ENCODE data around the gene COL4A3.
A peak's percentile ranks its signal among the peaks of the same experiment; 100 is the strongest.

Gene COL4A3

DNA sequence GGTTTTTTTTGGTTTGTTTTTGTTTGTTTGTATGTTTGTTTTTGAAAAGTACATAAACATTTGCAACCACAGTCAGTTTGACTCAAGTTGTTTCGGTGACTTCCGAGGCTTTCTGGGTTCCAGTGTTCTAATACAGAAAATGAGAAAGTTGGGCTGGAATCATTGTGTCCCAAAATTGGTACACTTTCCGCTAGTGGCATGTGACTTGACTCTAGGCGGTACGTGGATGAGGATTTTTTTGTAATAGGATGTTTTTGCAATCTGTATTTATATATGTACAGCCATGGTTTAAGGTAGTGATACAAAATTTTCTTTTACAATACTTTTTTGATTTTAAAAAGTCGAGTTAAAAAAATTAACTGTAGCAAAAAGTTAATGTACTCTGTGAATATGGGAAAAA is 162.4 kb downstream of the COL4A3 start:
- FAIRE-seq (peak; percentile 54), DNase-seq (ENCODE audit: insufficient read length, low spot score) (no peak)

GRCh38 chr2:227335713-227336112 is 171.3 kb downstream of the COL4A3 start:
- no peak for DNase-seq (ENCODE audit: insufficient read length, low spot score)
- no peak for FAIRE-seq

- no peak for FAIRE-seq
Observed at GRCh38 chr2:227337442-227337841, 173.0 kb downstream of the COL4A3 start.

DNA sequence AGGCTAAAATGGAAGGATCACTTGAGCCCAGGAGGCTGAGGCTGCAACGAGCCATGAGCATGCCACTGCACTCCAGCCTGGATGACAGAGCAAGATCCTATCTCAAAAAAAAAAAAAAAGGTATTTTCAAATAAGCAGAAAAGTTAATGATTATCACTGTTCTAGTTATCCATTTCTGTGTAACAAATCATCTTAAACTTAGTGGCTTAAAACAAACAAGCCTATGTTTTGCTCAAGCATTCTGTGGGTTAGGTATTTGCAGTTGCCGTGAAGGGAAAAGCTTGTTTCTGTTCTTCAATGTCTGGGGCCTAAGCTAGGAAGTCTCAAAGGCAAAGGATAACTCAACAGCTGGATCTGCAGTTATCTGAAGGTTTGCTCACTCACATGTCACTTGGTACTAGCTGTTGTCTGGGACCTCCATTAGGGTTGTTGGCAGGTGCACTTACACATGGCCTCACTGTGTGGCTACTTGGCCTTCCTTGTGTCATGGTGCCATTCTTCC is 174.7 kb downstream of the COL4A3 start:
- no peak for FAIRE-seq
- DNase-seq (ENCODE audit: insufficient read length, low spot score) = no peak

More at GRCh38 chr2:227337442-227337841, 173.0 kb downstream of the COL4A3 start:
- DNase-seq (ENCODE audit: insufficient read length, low spot score) = no peak

DNA sequence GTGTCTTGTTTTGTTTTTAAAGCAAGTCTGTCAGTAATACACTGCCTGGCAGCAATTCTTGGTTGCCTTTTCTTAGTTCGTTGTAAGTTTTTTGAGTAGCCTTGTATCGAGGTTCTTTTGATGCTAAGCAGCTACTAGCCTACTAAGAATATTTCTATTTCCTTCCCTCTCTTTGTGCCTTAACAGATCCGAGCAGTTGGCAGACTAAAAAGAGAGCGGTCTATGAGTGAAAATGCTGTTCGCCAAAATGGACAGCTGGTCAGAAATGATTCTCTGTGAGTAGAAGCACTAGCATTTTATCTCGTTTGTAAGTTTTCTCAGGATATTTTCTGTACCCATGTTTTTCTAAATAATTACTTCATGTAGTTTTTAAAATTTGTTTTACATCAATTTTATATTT is 175.7 kb downstream of the COL4A3 start:
- no peak for DNase-seq (ENCODE audit: insufficient read length, low spot score)
- no peak for FAIRE-seq

- FAIRE-seq (no peak), DNase-seq (ENCODE audit: insufficient read length, low spot score) (no peak)
Observed at GRCh38 chr2:227341553-227341952, 177.1 kb downstream of the COL4A3 start.

DNA sequence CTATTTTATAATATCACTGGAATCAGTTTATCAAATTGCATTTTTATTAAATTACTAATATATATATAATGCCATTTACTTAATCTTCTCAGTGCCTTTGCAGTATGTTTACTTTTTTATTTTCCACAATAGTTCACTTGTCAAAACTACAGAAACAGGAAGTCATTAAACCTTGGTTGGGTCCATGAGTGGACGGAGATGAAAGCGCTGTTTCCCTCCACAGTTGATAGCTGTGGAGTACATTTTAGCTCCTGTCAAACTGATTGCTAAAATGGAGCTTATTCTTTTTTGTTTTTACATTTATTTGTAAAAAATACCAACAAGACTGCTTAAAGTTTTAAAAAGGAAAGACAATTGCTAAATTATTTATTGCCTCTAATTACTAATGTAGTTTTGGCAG is 179.8 kb downstream of the COL4A3 start:
- FAIRE-seq (no peak), DNase-seq (ENCODE audit: insufficient read length, low spot score) (no peak)

DNA sequence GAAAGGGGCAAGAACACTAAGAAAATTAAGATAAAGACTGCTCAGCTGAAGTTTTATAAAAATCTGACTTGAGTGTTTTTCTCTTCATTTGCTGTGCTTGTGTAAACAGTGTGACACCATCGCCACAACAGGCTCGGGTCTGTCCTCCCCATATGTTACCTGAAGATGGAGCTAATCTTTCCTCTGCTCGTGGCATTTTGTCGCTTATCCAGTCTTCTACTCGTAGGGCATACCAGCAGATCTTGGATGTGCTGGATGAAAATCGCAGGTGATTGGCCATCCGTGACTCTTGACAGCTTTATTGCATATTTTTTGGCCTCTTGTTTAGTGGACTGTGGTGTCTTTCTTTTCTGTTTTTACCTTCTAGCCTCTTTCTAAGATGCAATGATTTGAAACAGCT is 182.7 kb downstream of the COL4A3 start:
- DNase-seq (ENCODE audit: insufficient read length, low spot score) = no peak
- FAIRE-seq = no peak

- no peak for FAIRE-seq
- DNase-seq (ENCODE audit: insufficient read length, low spot score) = no peak
Observed at GRCh38 chr2:227348324-227348723, 183.9 kb downstream of the COL4A3 start.

- peak; percentile 33 for FAIRE-seq
- no peak for DNase-seq (ENCODE audit: insufficient read length, low spot score)
Observed at GRCh38 chr2:227349989-227350612, 185.7 kb downstream of the COL4A3 start.

- no peak for DNase-seq (ENCODE audit: insufficient read length, low spot score)
- peak; percentile 44 for FAIRE-seq
Observed at GRCh38 chr2:227351639-227352038, 187.2 kb downstream of the COL4A3 start.

DNA sequence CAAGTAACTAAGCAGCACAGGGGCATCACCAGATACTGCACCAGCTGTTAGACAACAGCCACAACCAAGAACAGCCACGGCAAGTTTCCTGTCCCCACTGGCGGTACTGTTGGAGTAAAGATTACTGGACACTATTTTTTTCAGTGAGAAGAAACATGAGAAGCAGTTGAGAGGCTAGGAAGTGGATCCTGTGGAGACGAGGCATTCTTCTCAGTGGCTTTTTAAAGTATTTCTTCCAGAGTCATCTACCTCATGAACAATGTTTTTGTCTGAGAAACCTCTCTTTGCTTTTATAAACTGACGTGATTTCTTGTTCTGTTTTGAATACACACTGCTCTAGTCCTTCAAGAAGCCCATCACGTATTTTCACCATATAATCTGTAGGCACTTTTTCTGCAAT is 195.9 kb downstream of the COL4A3 start:
- FAIRE-seq (no peak), DNase-seq (ENCODE audit: insufficient read length, low spot score) (no peak)

DNA sequence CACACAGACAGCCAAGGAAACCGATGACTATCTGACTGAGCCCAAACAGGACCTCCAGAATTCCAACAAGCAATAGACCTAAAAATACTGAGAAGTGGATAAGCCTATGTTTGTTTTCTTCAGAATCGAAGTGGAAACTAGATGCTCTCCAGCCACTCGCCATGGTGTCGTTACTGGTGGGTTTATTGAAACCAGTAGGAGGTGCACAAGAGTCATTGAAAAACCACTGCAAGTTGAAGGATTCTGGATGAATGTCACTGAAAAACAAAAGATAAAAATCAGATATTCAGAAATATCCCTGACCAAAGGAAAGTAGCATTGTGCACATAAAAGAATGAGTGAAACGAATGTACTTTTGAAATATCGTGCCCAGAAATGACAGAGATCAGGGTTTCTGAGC is 199.3 kb downstream of the COL4A3 start:
- no peak for DNase-seq (ENCODE audit: insufficient read length, low spot score)
- no peak for FAIRE-seq

Measured in GM19239 (cell line).